ENCODE data around the gene NEK6.

The NEK6 gene

GRCh38 chr9:124257844-124258606, at the start of gene NEK6:
TSS of gene NEK6 (plus strand) at chr9:124257949. CDS start at chr9:124301965, 44,016 bp downstream.
- Histone ChIP-seq H3K36me3 (ENCODE audit: control insufficient read depth in 1 of 2, insufficient read depth in 2 of 2, low read length in 2 of 2) (peaks cover 0 to 16% of the 10 kb centered on the region in 2 donors), H3K4me3 (ENCODE audit: low read depth in 1 of 2, low read length in 2 of 2) (peak within 1 kb of the TSS; percentile 81 to 89), H3K9me3 (ENCODE audit: control insufficient read depth in 1 of 2, low read length in 2 of 2) (no peaks in the 10 kb centered on the region), H3K27me3 (ENCODE audit: low read depth, low read length) (no peaks in the 10 kb centered on the region), H3K4me1 (ENCODE audit: control insufficient read depth in 1 of 2, insufficient read depth in 2 of 2, low read length in 2 of 2) (peaks cover 26 to 29% of the 10 kb centered on the region in 2 donors), H3K27ac (ENCODE audit: low read length) (peak within 1 kb of the TSS; percentile 98)

- Histone ChIP-seq H3K27ac (ENCODE audit: low read length) (no peak overlapping the region), H3K36me3 (ENCODE audit: control insufficient read depth in 1 of 2, insufficient read depth in 2 of 2, low read length in 2 of 2) (no peaks in the 10 kb centered on the region), H3K27me3 (ENCODE audit: low read depth, low read length) (no peaks in the 10 kb centered on the region), H3K9me3 (ENCODE audit: control insufficient read depth in 1 of 2, low read length in 2 of 2) (peaks cover 0 to 12% of the 10 kb centered on the region in 2 donors), H3K4me3 (ENCODE audit: low read depth in 1 of 2, low read length in 2 of 2) (no peak overlapping the region), H3K4me1 (ENCODE audit: control insufficient read depth in 1 of 2, insufficient read depth in 2 of 2, low read length in 2 of 2) (peaks cover 0 to under 1% of the 10 kb centered on the region in 2 donors)
Observed at GRCh38 chr9:124208571-124208970, 49.2 kb upstream of the NEK6 start.

- Histone ChIP-seq H3K9me3 (ENCODE audit: control insufficient read depth in 1 of 2, low read length in 2 of 2) (peaks cover 0 to 12% of the 10 kb centered on the region in 2 donors), H3K4me3 (ENCODE audit: low read depth in 1 of 2, low read length in 2 of 2) (no peak overlapping the region), H3K27ac (ENCODE audit: low read length) (no peak overlapping the region), H3K36me3 (ENCODE audit: control insufficient read depth in 1 of 2, insufficient read depth in 2 of 2, low read length in 2 of 2) (no peaks in the 10 kb centered on the region), H3K4me1 (ENCODE audit: control insufficient read depth in 1 of 2, insufficient read depth in 2 of 2, low read length in 2 of 2) (peaks cover 0 to 8% of the 10 kb centered on the region in 2 donors), H3K27me3 (ENCODE audit: low read depth, low read length) (no peaks in the 10 kb centered on the region)
Observed at GRCh38 chr9:124209279-124209678, 48.5 kb upstream of the NEK6 start.

- Histone ChIP-seq H3K4me3 (ENCODE audit: low read depth in 1 of 2, low read length in 2 of 2) (no peak overlapping the region), H3K36me3 (ENCODE audit: control insufficient read depth in 1 of 2, insufficient read depth in 2 of 2, low read length in 2 of 2) (no peaks in the 10 kb centered on the region), H3K27me3 (ENCODE audit: low read depth, low read length) (no peaks in the 10 kb centered on the region), H3K9me3 (ENCODE audit: control insufficient read depth in 1 of 2, low read length in 2 of 2) (peaks cover 0 to 12% of the 10 kb centered on the region in 2 donors), H3K27ac (ENCODE audit: low read length) (no peak overlapping the region), H3K4me1 (ENCODE audit: control insufficient read depth in 1 of 2, insufficient read depth in 2 of 2, low read length in 2 of 2) (peaks cover 0 to 13% of the 10 kb centered on the region in 2 donors)
Observed at GRCh38 chr9:124209774-124210173, 48.0 kb upstream of the NEK6 start.

GRCh38 chr9:124210697-124211096, 47.1 kb upstream of the NEK6 start:
- H3K9me3 ChIP-seq (ENCODE audit: control insufficient read depth in 1 of 2, low read length in 2 of 2), result peaks cover 0 to 7% of the 10 kb centered on the region in 2 donors
- H3K4me1 ChIP-seq (ENCODE audit: control insufficient read depth in 1 of 2, insufficient read depth in 2 of 2, low read length in 2 of 2), result peaks cover 0 to 21% of the 10 kb centered on the region in 2 donors
- no peak overlapping the region for H3K4me3 ChIP-seq (ENCODE audit: low read depth in 1 of 2, low read length in 2 of 2)
- H3K27me3 ChIP-seq (ENCODE audit: low read depth, low read length), result no peaks in the 10 kb centered on the region
- H3K36me3 ChIP-seq (ENCODE audit: control insufficient read depth in 1 of 2, insufficient read depth in 2 of 2, low read length in 2 of 2), result no peaks in the 10 kb centered on the region
- H3K27ac ChIP-seq (ENCODE audit: low read length), result no peak overlapping the region

- Histone ChIP-seq H3K27me3 (ENCODE audit: low read depth, low read length) (no peaks in the 10 kb centered on the region), H3K9me3 (ENCODE audit: control insufficient read depth in 1 of 2, low read length in 2 of 2) (no peaks in the 10 kb centered on the region), H3K4me3 (ENCODE audit: low read depth in 1 of 2, low read length in 2 of 2) (no peak overlapping the region), H3K36me3 (ENCODE audit: control insufficient read depth in 1 of 2, insufficient read depth in 2 of 2, low read length in 2 of 2) (no peaks in the 10 kb centered on the region), H3K4me1 (ENCODE audit: control insufficient read depth in 1 of 2, insufficient read depth in 2 of 2, low read length in 2 of 2) (peaks cover 0 to 24% of the 10 kb centered on the region in 2 donors), H3K27ac (ENCODE audit: low read length) (no peak overlapping the region)
Observed at GRCh38 chr9:124212381-124213050, 45.2 kb upstream of the NEK6 start.

- Histone ChIP-seq H3K27me3 (ENCODE audit: low read depth, low read length) (no peaks in the 10 kb centered on the region), H3K4me3 (ENCODE audit: low read depth in 1 of 2, low read length in 2 of 2) (no peak overlapping the region), H3K27ac (ENCODE audit: low read length) (no peak overlapping the region), H3K4me1 (ENCODE audit: control insufficient read depth in 1 of 2, insufficient read depth in 2 of 2, low read length in 2 of 2) (peaks cover 0 to 28% of the 10 kb centered on the region in 2 donors), H3K36me3 (ENCODE audit: control insufficient read depth in 1 of 2, insufficient read depth in 2 of 2, low read length in 2 of 2) (no peaks in the 10 kb centered on the region), H3K9me3 (ENCODE audit: control insufficient read depth in 1 of 2, low read length in 2 of 2) (no peaks in the 10 kb centered on the region)
Observed at GRCh38 chr9:124213396-124213795, 44.4 kb upstream of the NEK6 start.

- Histone ChIP-seq H3K27me3 (ENCODE audit: low read depth, low read length) (no peaks in the 10 kb centered on the region), H3K36me3 (ENCODE audit: control insufficient read depth in 1 of 2, insufficient read depth in 2 of 2, low read length in 2 of 2) (no peaks in the 10 kb centered on the region), H3K4me1 (ENCODE audit: control insufficient read depth in 1 of 2, insufficient read depth in 2 of 2, low read length in 2 of 2) (peaks cover 0 to 28% of the 10 kb centered on the region in 2 donors), H3K9me3 (ENCODE audit: control insufficient read depth in 1 of 2, low read length in 2 of 2) (no peaks in the 10 kb centered on the region), H3K4me3 (ENCODE audit: low read depth in 1 of 2, low read length in 2 of 2) (no peak overlapping the region), H3K27ac (ENCODE audit: low read length) (no peak overlapping the region)
Observed at GRCh38 chr9:124214116-124214515, 43.6 kb upstream of the NEK6 start.

GRCh38 chr9:124214596-124215367, 43.0 kb upstream of the NEK6 start:
- H3K4me3 ChIP-seq (ENCODE audit: low read depth in 1 of 2, low read length in 2 of 2), result no peak overlapping the region
- H3K27ac ChIP-seq (ENCODE audit: low read length), result no peak overlapping the region
- H3K27me3 ChIP-seq (ENCODE audit: low read depth, low read length), result no peaks in the 10 kb centered on the region

GRCh38 chr9:124215368-124215910, 42.3 kb upstream of the NEK6 start:
- no peaks in the 10 kb centered on the region for H3K27me3 ChIP-seq (ENCODE audit: low read depth, low read length)
- H3K4me1 ChIP-seq (ENCODE audit: control insufficient read depth in 1 of 2, insufficient read depth in 2 of 2, low read length in 2 of 2), result peaks cover 0 to 30% of the 10 kb centered on the region in 2 donors
- H3K27ac ChIP-seq (ENCODE audit: low read length), result no peak overlapping the region
- H3K36me3 ChIP-seq (ENCODE audit: control insufficient read depth in 1 of 2, insufficient read depth in 2 of 2, low read length in 2 of 2), result no peaks in the 10 kb centered on the region
- H3K9me3 ChIP-seq (ENCODE audit: control insufficient read depth in 1 of 2, low read length in 2 of 2), result no peaks in the 10 kb centered on the region
- H3K4me3 ChIP-seq (ENCODE audit: low read depth in 1 of 2, low read length in 2 of 2), result no peak overlapping the region

More at GRCh38 chr9:124214596-124215367, 43.0 kb upstream of the NEK6 start:
- no peaks in the 10 kb centered on the region for H3K36me3 ChIP-seq (ENCODE audit: control insufficient read depth in 1 of 2, insufficient read depth in 2 of 2, low read length in 2 of 2)
- H3K4me1 ChIP-seq (ENCODE audit: control insufficient read depth in 1 of 2, insufficient read depth in 2 of 2, low read length in 2 of 2), result peaks cover 0 to 28% of the 10 kb centered on the region in 2 donors
- H3K9me3 ChIP-seq (ENCODE audit: control insufficient read depth in 1 of 2, low read length in 2 of 2), result no peaks in the 10 kb centered on the region

GRCh38 chr9:124215956-124216355, 41.8 kb upstream of the NEK6 start:
- Histone ChIP-seq H3K36me3 (ENCODE audit: control insufficient read depth in 1 of 2, insufficient read depth in 2 of 2, low read length in 2 of 2) (no peaks in the 10 kb centered on the region), H3K4me3 (ENCODE audit: low read depth in 1 of 2, low read length in 2 of 2) (no peak overlapping the region), H3K27ac (ENCODE audit: low read length) (no peak overlapping the region), H3K4me1 (ENCODE audit: control insufficient read depth in 1 of 2, insufficient read depth in 2 of 2, low read length in 2 of 2) (peaks cover under 1 to 36% of the 10 kb centered on the region in 2 donors), H3K9me3 (ENCODE audit: control insufficient read depth in 1 of 2, low read length in 2 of 2) (no peaks in the 10 kb centered on the region), H3K27me3 (ENCODE audit: low read depth, low read length) (no peaks in the 10 kb centered on the region)
